ENCODE data around the gene KRTAP5-6.
"Not testable (repeated sequence)": the region's sequence is repeated elsewhere in the genome, so short reads cannot be mapped to it uniquely, and the experiment has no call there.

KRTAP5-6 gene

GRCh38 chr11:1683904-1684572 lies 13.0 kb upstream of the KRTAP5-6 start:
- DNase-seq: not testable (repeated sequence)

DNA sequence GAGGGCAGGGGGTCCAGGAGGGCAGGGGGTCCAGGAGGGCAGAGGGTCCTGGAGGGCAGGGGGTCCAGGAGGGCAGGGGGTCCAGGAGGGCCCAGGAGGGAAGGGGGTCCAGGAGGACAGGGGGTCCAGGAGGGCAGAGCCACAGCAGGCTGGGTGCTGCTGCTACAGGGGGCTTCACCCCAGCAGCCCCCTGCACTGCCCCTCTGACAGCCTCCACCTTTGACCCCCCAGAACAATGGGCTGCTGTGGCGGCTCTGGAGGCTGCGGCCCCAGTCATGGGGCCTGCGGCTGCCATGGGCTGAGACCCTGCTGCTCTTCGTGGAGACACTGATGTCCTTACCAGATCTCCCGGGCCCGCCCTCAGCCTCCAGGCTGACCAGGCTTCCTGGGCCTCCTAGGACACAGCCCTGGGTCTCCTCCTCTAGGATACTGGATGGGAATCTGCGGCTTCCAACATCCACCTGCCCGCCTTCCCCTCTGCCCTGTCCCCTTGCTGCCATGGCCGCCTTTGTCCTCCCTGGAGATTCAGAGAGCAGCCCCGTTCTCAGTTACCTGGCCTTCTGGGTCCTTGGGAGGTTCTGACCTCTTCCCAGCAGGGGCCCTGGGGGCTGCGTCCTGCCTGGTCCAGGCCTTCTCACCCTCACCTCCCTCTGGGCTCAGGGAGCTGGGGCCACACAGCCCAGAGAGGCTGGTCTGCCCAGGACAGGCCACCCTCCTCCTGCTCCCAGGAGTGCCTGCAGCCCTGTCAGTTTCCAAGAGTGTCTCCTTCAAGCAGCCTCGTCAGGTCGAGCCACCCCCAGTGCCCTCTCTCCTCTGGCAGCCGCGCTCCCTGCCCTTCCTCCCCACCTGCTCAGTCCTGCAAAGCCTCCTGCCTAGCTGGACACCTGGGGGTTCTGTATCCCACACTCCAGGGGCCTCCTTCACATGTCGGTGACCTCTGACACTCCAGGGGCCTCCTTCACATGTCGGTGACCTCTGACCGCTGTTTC lies 11.8 kb upstream of the KRTAP5-6 start:
- not testable (repeated sequence) for DNase-seq

GRCh38 chr11:1686220-1686619 lies 10.8 kb upstream of the KRTAP5-6 start:
- not testable (repeated sequence) for DNase-seq

- DNase-seq: not testable (repeated sequence)
Measured at GRCh38 chr11:1688336-1688947, 8.6 kb upstream of the KRTAP5-6 start.

DNA sequence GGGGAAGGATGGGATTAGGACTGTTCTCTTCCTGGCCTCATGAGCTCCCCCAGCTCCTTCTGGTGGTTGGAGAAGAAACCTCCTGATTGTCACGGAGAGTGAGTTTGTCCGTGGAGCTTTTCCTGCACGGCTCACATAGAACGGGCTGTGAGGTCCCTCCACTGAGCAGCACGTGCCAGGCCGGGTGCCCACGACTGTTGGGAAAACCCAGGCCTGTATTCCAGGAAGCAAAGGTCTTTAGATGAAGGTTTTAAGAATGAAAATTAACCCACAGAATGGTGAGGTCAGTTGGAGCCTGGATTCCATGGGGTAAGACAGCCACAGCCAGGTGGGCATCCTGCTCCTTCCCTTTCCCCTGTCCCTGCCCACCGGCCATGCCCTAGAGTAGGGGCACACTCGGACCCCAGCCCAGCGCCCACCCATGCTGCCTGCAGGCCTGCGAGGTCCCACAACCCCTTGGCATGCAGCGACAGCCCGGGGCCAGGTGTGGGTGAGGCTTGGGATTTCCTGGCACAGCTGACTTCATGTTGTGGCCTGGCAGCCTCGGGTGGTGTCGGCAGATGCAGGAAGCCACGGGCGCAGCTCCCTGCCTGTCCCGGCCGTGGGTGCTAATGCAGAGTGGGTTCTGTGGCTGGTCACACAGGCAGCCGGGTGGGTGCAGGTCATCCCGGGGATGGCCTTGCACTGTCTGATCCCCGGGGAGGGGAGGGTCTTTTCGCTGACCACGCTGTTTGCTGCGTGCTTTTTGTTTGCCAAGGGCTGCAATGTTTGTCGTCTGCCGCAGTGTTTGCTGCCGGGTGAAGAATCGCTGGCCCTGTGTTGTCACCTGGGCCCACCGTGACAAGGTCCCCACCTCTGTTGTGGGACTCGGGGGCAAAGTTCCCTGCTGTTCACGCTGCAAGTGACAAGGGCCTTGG lies 7.5 kb upstream of the KRTAP5-6 start:
- DNase-seq: not testable (repeated sequence)

- no peak for DNase-seq
Measured at GRCh38 chr11:1690167-1691025, 6.6 kb upstream of the KRTAP5-6 start.

DNA sequence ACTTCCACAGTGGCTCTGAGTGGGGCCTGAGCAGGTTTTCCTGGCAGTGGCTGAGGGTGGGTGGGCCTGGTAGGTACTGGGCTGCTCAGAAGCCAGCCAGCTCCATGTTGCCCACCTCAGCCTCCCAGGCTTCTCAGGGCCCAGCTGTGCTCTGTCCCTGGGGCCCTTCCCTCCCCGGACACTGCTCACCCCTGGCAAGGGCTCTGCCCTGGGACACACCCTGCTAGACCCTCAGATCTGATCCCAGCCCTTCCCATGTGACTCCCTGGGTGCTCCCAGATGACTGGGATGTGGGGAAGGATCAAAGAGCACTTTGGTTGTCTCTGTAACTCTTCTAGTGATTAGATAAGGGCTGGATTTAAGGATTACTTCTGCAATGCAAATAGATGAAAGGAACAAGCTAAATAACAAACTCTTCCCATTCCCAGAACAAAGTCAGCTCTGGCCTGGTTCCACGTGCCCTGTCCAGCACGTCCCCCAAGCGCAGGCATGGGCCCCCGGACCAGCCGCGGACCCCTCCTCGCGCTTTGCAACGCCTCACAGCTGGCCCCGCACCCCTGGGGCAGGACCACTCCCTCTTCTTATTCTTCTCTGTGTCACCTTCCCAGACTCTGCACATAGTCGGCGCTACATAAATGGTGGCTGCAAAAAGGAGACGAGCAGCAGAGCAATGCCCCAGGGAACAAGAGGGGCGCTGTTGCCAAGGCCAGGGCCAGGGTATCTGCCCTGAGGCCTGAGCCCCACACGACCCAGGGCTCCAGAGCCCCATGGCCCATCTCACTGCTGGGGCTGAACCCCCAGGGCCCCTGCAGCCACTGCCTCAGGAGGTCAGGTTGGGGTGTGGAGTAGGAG lies 5.7 kb upstream of the KRTAP5-6 start:
- DNase-seq: no peak

DNA sequence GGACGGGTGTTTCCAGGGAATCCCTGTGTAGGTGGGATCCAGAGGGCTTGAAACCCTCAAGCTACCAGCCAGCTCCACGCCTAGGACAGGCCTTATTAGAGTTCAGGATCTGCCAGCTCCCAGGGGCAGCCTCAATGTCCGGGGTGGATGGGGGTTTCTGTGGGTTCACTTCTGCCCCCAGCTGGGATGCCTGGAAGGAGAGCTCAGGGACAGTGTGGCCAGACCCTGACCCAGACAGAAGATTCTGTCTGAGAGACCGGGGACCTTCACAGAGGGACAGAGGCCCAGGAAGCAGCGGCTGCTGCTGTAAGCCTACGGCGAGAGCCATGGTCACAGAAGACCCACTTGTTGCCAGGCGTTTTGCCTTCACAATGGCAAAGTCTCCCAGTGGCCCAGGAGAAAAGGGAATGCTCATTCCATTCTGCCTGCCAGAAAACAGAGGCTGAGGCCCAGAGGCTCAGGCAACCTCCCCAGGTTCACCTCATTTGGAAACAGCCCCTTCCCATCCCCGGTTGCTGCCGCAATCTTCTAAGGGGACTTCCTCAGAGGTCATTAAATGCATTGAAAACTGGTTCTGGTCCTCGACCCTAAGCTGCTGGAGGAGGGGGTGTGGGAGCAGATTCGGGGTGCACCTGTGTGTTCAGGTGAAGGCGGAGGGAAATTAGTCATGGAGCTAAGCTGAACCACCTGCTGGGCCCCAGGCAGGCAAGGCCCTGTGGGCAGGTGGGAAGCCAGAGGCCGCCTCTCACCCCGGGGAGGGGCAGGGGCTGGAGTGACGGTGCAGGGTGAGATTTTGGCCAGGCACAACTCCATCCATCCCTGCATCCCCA lies 4.9 kb upstream of the KRTAP5-6 start:
- DNase-seq: no peak

DNA sequence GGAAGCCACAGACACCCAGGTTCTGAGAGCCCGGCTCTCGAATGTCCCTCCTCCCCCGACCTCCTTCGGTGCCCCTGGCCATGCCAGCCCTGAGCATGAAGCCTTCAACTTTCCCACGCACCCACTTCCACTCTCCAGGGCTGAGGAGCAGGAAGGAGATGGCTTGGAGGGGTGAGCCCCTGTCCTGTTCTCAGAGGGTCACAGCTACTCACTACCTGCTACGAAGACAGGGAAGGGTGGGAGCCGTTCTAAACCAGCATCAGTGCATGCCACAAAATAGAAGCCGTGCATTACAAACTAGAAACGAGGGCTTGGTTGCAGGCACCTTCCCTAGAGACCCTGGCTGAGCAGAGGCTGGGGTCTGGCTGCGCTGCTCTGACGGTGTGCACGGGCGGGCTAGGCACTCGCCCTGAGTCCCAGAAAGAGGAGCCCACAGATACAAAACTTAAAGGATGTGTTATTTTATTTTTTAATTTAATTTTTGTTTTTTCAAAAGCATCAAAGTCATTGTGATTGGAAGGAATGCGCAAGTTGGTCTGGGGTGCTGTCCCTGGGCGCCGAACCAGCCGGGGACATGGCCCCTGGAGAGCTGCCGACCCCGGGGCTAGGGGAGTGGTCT lies 4.2 kb upstream of the KRTAP5-6 start:
- no peak for DNase-seq

DNA sequence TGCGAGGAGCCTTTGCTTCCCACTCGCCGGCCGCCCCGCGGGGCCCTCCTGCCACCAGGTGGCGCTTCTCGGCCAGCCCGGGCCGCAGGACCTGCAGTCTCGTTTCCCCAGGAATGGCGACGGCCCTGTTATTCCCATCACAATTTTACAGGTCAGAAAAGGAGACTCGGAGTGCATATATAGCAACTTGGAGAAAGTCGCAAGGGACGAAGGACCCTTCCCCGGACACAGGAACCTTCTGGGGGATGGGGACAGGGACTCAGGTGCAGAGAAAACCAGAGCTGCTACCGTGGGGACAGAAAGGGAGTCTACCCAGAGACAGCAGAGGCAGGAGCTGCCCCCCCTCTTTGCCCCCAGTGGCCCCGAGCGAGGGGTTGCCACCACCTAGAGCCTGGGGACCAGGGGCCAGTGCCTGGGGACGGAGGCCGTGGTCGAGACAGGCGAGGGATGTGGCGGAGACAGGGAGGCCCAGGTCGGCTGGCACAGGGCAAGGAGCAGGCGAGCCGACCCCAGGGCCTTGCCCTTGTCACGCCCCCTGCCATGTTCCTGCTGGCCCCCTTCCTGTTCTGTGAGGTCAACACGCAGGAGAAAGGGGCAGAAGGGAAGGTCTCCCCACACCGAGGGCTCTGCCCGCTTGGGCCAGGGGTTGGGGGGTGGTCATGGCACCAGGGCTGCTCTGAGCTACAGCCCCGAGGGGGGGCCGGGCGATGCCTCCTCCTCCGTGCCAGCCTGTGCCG lies 3.5 kb upstream of the KRTAP5-6 start:
- DNase-seq: peak; percentile 64 to 90

DNA sequence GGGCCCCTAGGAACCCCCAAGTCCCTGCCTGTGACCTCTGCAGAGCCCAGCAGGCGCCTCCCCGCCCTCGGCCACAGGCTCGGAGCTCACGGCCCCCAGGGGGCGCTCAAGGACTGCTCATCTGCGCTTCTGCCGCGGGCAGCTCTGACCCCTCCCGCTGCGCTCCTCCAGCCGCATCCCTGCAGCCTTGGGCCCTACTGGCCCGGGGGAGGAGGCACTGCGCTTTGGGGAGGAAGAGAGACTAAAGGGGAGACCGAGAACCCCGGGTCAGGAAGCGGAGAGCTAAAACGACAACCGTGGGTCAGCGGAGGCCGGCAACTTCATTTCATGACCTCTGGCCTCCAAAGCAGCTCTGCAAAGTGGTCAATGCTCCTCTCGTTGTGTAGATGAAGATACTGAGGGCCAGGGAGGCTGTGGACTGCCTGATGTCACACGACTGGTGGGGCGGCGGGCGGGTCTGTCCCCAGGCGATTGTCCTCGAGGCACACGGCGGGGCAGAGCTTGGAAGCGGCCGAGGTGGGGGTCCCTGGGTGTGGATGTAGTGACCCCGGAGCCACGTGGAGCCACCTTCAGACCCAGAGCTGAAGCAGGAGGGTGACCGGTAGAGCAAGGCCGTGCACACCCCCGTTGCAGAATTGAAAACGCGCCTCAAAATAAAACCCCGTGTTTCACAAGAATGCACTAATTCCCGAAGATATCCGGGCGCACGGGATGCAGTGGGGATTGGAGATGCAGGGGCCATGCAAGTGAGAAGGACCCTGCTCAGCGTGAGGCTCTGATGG lies 2.7 kb upstream of the KRTAP5-6 start:
- peak; percentile 65 to 94 for DNase-seq

GRCh38 chr11:1694846-1695547 lies 2.0 kb upstream of the KRTAP5-6 start:
- no peak for DNase-seq

DNA sequence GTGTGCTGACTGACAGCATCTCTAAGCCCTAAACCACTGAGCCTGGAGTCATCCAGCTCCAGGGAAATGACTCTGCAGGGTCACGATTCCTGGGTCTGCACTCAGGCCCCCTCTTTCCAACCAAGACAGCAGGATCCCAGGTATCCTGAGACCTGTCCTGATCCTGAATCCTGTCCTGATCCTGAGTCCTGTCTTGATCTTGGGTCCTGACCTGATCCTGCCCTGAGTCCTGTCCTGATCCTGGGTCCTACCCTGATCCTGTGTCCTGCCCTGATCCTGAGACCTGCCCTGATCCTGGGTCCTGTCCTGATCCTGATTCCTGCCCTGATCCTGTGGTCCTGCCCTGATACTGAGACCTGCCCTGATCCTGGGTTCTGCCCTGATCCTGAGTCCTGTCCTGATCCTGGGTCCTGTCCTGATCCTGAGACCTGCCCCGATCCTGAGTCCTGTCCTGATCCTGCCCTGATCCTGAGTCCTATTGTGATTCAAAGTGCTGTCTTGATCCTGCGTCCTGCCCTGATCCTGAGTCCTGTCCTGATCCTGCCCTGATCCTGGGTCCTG lies 1.4 kb upstream of the KRTAP5-6 start:
- DNase-seq: no peak

DNA sequence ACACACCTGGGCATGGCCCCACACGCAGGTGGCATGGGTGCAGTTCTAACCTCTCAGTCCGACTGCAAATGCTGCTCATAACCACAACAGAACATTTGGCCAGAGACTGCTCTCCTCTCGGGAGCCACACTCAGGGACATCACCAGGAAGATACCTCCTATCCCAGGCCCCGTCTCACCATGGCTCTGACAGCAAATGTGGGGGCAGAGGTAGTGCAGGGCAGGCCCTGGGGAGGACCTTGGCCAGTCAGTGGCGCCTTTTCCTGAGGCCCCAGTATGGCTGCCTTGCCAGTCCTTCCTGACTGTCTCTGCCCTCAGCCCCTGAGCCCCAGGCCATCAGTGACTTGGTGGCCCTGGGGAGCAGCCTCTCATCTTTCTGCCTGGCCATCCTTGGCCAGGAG lies 2.8 kb downstream of the KRTAP5-6 start:
- DNase-seq: no peak

- DNase-seq: no peak
Measured at GRCh38 chr11:1701091-1701807, 4.3 kb downstream of the KRTAP5-6 start.

DNA sequence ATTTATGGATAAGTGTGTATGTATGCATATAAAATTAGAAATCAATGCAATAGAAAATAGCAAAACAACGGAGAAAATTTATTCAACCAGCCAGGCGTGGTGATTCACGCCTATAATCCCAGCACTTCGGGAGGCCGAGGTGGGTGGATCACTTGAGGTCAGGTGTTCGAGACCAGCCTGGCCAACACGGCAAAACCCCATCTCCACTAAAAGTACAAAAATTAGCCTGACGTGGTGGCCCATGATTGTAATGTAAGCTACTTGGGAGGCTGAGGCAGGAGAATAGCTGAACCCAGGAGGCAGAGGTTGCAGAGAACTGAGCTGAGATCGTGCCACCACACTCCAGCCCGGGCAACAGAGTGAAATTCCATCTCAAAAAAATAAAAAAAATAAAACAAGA lies 5.5 kb downstream of the KRTAP5-6 start:
- no peak for DNase-seq
